OCI-LY7 (cell line): ENCODE results near the gene CNTNAP1. TPM values are rescaled to one million over a fixed set of nuclear protein-coding genes. Genes with fewer than 3 reads are reported as not detected.

ENCODE experiments used
- BruUV-seq: library from RNA; stranded (reverse); fragments of 400-500 nt; replicated peaks from 2 replicates; lab custom pipeline; 2021; lab: Mats Ljungman, UMichigan
- CTCF ChIA-PET: fragments of 300-600 bp; sonication (Branson Sonifier 250); formaldehyde crosslinking; loops from one replicate; lab custom pipeline; 2022; ENCODE audit warnings: antibody characterized with exemption; ENCODE audit not compliant: unreplicated experiment; lab: Charles Lee
- POLR2A ChIA-PET: fragments of 300-600 bp; sonication (Branson Sonifier 250); formaldehyde crosslinking; loops from one replicate; lab custom pipeline; 2022; ENCODE audit warnings: antibody characterized with exemption; lab: Charles Lee
- DNase-seq: peaks from one replicate; pipeline ENCODE4 v3.0.0-alpha.2; 2015; ENCODE audit warnings: low spot score
- H2AFZ ChIP-seq: fragments of 200-600 bp; sonication (generic), shearing (Covaris generic); 2 replicates; pipeline ENCODE4 v1.6.1; 2014; ENCODE audit warnings: mild to moderate bottlenecking, antibody characterized with exemption, low read length, moderate library complexity
- H3K27ac ChIP-seq: fragments of 200-600 bp; sonication (generic); 2 replicates; pipeline ENCODE4 v1.5.1; 2014; ENCODE audit warnings: mixed run types, low read depth, mild to moderate bottlenecking, moderate library complexity, low read length, inconsistent platforms; ENCODE audit not compliant: poor library complexity, severe bottlenecking
- H3K36me3 ChIP-seq: fragments of 200-600 bp; sonication (generic); 2 replicates; pipeline ENCODE4 v1.6.1; 2014; ENCODE audit warnings: mild to moderate bottlenecking, antibody characterized with exemption, low read length, moderate library complexity, mixed read lengths; ENCODE audit not compliant: insufficient read depth
- H3K4me1 ChIP-seq: fragments of 200-600 bp; sonication (generic); 2 replicates; pipeline ENCODE4 v1.5.1; 2014; ENCODE audit warnings: mild to moderate bottlenecking, low read length; ENCODE audit not compliant: insufficient read depth, poor library complexity, severe bottlenecking
- H3K4me2 ChIP-seq: fragments of 200-600 bp; sonication (generic); 2 replicates; pipeline ENCODE4 v1.6.1; 2014; ENCODE audit warnings: mild to moderate bottlenecking, low read length
- H3K4me3 ChIP-seq: fragments of 200-600 bp; sonication (generic); 2 replicates; pipeline ENCODE4 v1.5.1; 2014; ENCODE audit warnings: mild to moderate bottlenecking, low read depth, low read length; ENCODE audit not compliant: poor library complexity, severe bottlenecking
- H3K79me2 ChIP-seq: fragments of 200-600 bp; sonication (generic); 2 replicates; pipeline ENCODE4 v1.6.1; 2016; ENCODE audit warnings: low read depth, mild to moderate bottlenecking, low read length, moderate library complexity, mixed read lengths; ENCODE audit not compliant: insufficient read depth
- H3K9me2 ChIP-seq: fragments of 200-600 bp; sonication (generic); 2 replicates; pipeline ENCODE4 v1.6.1; 2016; ENCODE audit warnings: mild to moderate bottlenecking, low read length, mixed read lengths; ENCODE audit not compliant: insufficient read depth
- H3K9me3 ChIP-seq: fragments of 200-600 bp; sonication (generic); 2 replicates; pipeline ENCODE4 v1.6.1; 2014; ENCODE audit warnings: mild to moderate bottlenecking, mixed run types, low read length, mixed read lengths
- H4K20me1 ChIP-seq: fragments of 200-600 bp; sonication (generic); 2 replicates; pipeline ENCODE4 v1.6.1; 2014; ENCODE audit warnings: mild to moderate bottlenecking, antibody characterized with exemption, low read length, moderate library complexity, mixed read lengths; ENCODE audit not compliant: insufficient read depth
- CTCF ChIP-seq: fragments of 200-600 bp; sonication (generic); conservative IDR thresholded peaks from 2 replicates; pipeline ENCODE4 v1.5.1; 2014; ENCODE audit warnings: mild to moderate bottlenecking, antibody characterized with exemption, low read length, moderate library complexity, mixed read lengths
- EZH2phosphoT487 ChIP-seq: fragments of 200-600 bp; sonication (generic); IDR thresholded peaks from 2 replicates; pipeline ENCODE4 v1.6.1; 2018; ENCODE audit warnings: low read depth, borderline replicate concordance, mild to moderate bottlenecking, mixed run types, antibody characterized with exemption, low read length, moderate library complexity, mixed read lengths
- intact Hi-C: fragments of 100-400 bp; cut with micrococcal nuclease; formaldehyde crosslinking; loops from one replicate; pipeline ENCODE4 v1.10.0; 2022; ENCODE audit not compliant: unreplicated experiment
- total RNA-seq, 2 experiments: library from RNA; depleted of rRNA in 1 of 2; stranded (reverse); fragments of >200 nt in 1 of 2; shearing (Covaris generic) in 1 of 2; gene quantifications; 2 replicates each; pipeline ENCODE4 v1.2.3, GENCODE V29; 2014 to 2022

CNTNAP1 gene
- total RNA-seq, 2 experiments from 2014 or later = 1.0 to 6.8 TPM

GRCh38 chr17:42744806-42745617, 62.7 kb downstream of the CNTNAP1 start, which contains the start of gene EZH1:
EZH1 (minus strand) TSS chr17:42745040; CDS start chr17:42728941, 16,099 bp downstream.
- DNase-seq = peak; percentile 97
- no peaks in the 10 kb centered on the region for H3K9me3 ChIP-seq
- H3K4me2 ChIP-seq = peak within 1 kb of the TSS; percentile 83
- no TSS peak for BruUV-seq
- no peaks in the 10 kb centered on the region for H3K9me2 ChIP-seq
- peak within 1 kb of the TSS; percentile 75 for H3K4me3 ChIP-seq
- peak within 1 kb of the TSS; percentile 96 for H2AFZ ChIP-seq
- peaks cover 4% of the 10 kb centered on the region; the same call in 1 of the 2 replicates for H3K36me3 ChIP-seq
- peaks cover 25% of the 10 kb centered on the region for H3K4me1 ChIP-seq
- H3K27ac ChIP-seq = peak within 1 kb of the TSS; percentile 69
- H4K20me1 ChIP-seq = no peaks in the 10 kb centered on the region
- H3K79me2 ChIP-seq = peaks cover 19% of the 10 kb centered on the region
- POLR2A ChIA-PET = no interaction called here
- CTCF ChIA-PET = no interaction called here
- no peak for TF ChIP-seq EZH2phosphoT487
- TF ChIP-seq CTCF = no peak
- intact Hi-C loops = no loop called here

- no peak overlapping the region for H3K27ac ChIP-seq
- BruUV-seq = no TSS peak
- no peaks in the 10 kb centered on the region for H3K9me2 ChIP-seq
- DNase-seq = no peak
- ChIA-PET POLR2A (interaction anchor here (0.6 to 0.7 kb wide), 3 partner anchors 15 to 237 kb away, joined by 3 to 8 read pairs (median 3); no protein-coding TSS in a partner anchor), CTCF (no interaction called here)
- H3K4me3 ChIP-seq = no peak overlapping the region
- no peaks in the 10 kb centered on the region for H4K20me1 ChIP-seq
- intact Hi-C loops = no loop called here
- no peak overlapping the region for H2AFZ ChIP-seq
- peaks cover 11% of the 10 kb centered on the region for H3K4me1 ChIP-seq
- no peaks in the 10 kb centered on the region for H3K9me3 ChIP-seq
- TF ChIP-seq CTCF (no peak), EZH2phosphoT487 (no peak)
- H3K36me3 ChIP-seq = no peaks in the 10 kb centered on the region
- no peak overlapping the region for H3K4me2 ChIP-seq
- peaks cover 8% of the 10 kb centered on the region for H3K79me2 ChIP-seq
Observed at GRCh38 chr17:42748202-42748907, 66.0 kb downstream of the CNTNAP1 start.
